22Rv1 (cell line): ENCODE data around the gene TARP.

Source experiments
- H3K27ac ChIP-seq: fragments of 450-650 bp; 2 replicates; pipeline ENCODE4 v1.5.1; 2017
- CTCF ChIP-seq: fragments of 450-650 bp; IDR thresholded peaks from 2 replicates; pipeline ENCODE4 v1.5.1; 2017; ENCODE audit warnings: mild to moderate bottlenecking
- ZFX ChIP-seq: fragments of 450-650 bp; IDR thresholded peaks from 2 replicates; pipeline ENCODE4 v1.6.1; 2017; ENCODE audit warnings: antibody characterized with exemption, borderline replicate concordance

Gene TARP

GRCh38 chr7:38284553-38284952 lies 11.1 kb upstream of the TARP start:
- TF ChIP-seq ZFX (no peak), CTCF (no peak)
- H3K27ac ChIP-seq: no peak overlapping the region

GRCh38 chr7:38283809-38284208 lies 10.4 kb upstream of the TARP start:
- H3K27ac ChIP-seq: no peak overlapping the region
- TF ChIP-seq CTCF (no peak), ZFX (no peak)

- TF ChIP-seq ZFX: no peak
- H3K27ac ChIP-seq: no peak overlapping the region
These were observed 9.7 kb upstream of the TARP start for GRCh38 chr7:38283107-38283506.

- no peak for TF ChIP-seq CTCF
- no peak for TF ChIP-seq ZFX
- H3K27ac ChIP-seq: no peak overlapping the region
These were observed 8.6 kb upstream of the TARP start for GRCh38 chr7:38282081-38282480.

GRCh38 chr7:38281266-38281665 lies 7.8 kb upstream of the TARP start:
- TF ChIP-seq ZFX (no peak), CTCF (no peak)
- H3K27ac ChIP-seq: no peak overlapping the region; the same call in 1 of the 2 replicates

- TF ChIP-seq ZFX (no peak), CTCF (no peak)
- H3K27ac ChIP-seq: 0 out of 2 replicates have a peak overlapping the region, but pooled peaks have one; percentile 26
These were observed 7.3 kb upstream of the TARP start for GRCh38 chr7:38280707-38281106.

GRCh38 chr7:38280000-38280399 lies 6.6 kb upstream of the TARP start:
- H3K27ac ChIP-seq: peak overlapping the region; percentile 26
- no peak for TF ChIP-seq CTCF
- no peak for TF ChIP-seq ZFX

GRCh38 chr7:38276096-38276877 lies 2.9 kb upstream of the TARP start:
- TF ChIP-seq CTCF (no peak), ZFX (no peak)
- peak overlapping the region; percentile 87 for H3K27ac ChIP-seq
